Limb (tissue), 2 donors: ENCODE measurements around the gene FAF1.
A peak's percentile ranks its signal among the peaks of the same experiment; 100 is the strongest.
"Not testable (repeated sequence)": the region's sequence is repeated elsewhere in the genome, so short reads cannot be mapped to it uniquely, and the experiment has no call there.

Experiments
- DNase-seq, 2 donors: peaks; one replicate each; pipeline ENCODE4 v3.0.0-alpha.2; 2016; ENCODE audit errors: extremely low spot score in 2 of 2

The FAF1 gene

GRCh38 chr1:50780797-50781196 is 179.3 kb downstream of the FAF1 start:
- no peak for DNase-seq

DNA sequence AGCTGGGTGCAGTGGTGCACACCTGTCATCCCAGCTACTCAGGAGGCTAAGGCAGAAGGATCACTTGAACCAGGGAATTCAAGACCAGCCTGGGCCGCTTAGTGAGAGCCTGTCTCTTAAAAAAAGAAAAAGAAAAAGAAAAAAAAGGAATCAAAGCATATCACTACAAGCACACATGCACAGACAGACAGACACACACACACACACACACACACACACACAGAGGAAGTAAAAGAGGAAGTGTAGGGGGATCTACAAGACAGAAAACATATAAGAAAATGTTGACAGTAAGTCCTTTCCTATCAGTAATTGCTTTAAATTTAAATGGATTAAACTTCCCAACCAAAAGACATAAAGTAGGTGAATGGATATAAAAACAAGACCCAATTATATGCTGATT is 180.3 kb downstream of the FAF1 start:
- no peak for DNase-seq

GRCh38 chr1:50775740-50776139 is 184.3 kb downstream of the FAF1 start:
- DNase-seq: no peak

DNA sequence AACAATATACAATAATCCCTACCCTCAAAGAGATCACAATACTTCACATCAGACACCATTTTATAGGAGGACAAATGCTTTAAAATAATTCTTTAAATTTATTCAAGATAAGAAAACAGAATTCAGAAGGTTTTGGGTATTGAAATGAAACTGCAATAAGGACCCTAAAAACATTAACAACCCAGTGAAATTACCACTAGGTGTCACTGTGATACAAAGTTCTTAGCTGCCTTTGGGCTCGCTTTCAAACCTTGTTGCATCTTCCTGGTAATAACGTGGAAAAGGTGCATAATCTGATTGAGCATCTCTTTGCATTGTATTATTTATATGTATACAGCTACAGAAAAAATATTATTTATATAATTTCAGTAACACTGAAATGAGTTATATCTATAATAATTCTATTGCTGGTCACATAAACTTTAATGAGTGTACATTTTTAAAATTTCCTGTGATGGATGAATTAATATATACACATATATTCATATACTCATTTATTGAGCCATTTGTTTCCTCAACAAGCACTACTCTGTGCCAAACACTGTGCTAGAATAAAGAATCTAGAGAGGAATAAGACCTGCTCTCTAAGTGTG is 185.2 kb downstream of the FAF1 start:
- DNase-seq: peak in 1 of 2 donors; percentile 66

- no peak for DNase-seq
Measured at GRCh38 chr1:50766688-50767087, 193.4 kb downstream of the FAF1 start.

GRCh38 chr1:50756543-50756942 is 203.5 kb downstream of the FAF1 start:
- not testable (repeated sequence) for DNase-seq

GRCh38 chr1:50754764-50755163 is 205.3 kb downstream of the FAF1 start:
- DNase-seq: not testable (repeated sequence)

- DNase-seq: peak in 1 of 2 donors; percentile 7
Measured at GRCh38 chr1:50750021-50750619, 209.9 kb downstream of the FAF1 start.

GRCh38 chr1:50747394-50747793 is 212.7 kb downstream of the FAF1 start:
- no peak for DNase-seq

DNA sequence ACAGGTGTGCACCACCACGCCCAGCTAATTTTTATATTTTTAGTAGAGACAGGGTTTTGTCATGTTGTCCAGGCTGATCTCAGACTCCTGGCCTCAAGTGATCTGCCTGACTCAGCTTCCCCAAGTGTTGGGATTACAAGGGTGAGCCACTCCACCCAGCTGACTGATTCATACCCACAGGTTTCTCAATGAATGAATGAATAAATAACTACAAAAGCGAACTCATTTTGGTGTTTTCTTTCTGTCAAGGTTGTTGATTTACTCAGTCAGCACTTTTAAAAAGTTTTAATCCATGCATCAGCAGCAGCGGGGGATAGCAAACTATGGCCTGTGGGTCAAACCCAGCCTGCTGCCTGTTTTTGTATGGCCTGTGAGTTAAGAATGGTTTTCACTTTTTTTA is 217.5 kb downstream of the FAF1 start:
- no peak for DNase-seq

- no peak for DNase-seq
Measured at GRCh38 chr1:50739125-50739524, 220.9 kb downstream of the FAF1 start.

- DNase-seq: no peak
Measured at GRCh38 chr1:50735443-50735842, 224.6 kb downstream of the FAF1 start.

DNA sequence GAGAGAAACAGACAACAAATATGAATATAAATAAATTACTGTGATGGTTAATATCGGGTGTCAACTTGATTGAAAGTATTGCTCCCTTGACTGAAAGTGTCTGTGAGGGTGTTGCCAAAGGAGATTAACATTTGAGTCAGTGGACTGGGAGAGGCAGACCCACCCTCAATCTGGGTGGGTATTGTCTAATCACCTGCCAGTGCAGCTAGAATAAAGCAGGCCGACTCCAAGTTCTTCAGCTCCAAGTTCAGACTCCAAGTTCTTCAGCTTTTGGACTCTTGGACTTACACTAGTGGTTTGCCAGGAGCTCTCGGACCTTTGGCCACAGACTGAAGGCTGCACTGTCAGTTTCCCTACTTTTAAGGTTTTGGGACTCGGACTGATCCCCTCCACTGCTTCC is 232.5 kb downstream of the FAF1 start:
- DNase-seq: not testable (repeated sequence)

DNA sequence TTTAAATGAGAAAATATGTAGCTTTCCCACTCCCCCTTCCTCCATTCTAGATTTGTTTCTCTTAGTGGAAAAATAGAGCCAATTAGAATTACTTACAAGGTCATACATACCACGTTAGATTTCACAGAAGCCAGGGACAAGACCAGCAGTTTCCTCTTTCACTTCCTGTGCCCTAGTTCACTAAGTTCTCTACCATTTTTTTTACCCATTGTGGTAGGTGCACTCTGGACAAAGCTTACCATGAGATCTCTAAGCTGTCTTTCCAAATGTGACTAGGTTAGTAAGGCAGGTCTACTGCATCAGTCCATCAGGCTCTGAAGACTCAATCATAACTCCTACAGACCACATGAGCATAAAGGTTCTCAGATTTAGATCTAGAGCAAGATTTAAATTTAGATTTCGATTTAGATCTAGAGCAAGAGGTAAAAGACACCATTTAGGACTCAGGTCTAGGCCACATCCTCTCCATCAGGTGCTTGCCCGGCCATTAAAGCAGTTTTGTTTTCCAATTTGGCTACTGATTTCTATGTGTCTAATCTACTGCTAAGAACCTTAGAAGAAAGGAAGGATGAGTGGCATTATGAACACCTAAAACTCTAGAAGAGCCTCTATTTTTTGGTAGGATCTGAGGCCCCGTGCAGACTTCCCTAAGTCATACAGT is 235.3 kb downstream of the FAF1 start:
- no peak for DNase-seq

- DNase-seq: no peak
Measured at GRCh38 chr1:50720457-50721053, 239.5 kb downstream of the FAF1 start.

- DNase-seq: no peak
Measured at GRCh38 chr1:50719126-50719525, 240.9 kb downstream of the FAF1 start.

DNA sequence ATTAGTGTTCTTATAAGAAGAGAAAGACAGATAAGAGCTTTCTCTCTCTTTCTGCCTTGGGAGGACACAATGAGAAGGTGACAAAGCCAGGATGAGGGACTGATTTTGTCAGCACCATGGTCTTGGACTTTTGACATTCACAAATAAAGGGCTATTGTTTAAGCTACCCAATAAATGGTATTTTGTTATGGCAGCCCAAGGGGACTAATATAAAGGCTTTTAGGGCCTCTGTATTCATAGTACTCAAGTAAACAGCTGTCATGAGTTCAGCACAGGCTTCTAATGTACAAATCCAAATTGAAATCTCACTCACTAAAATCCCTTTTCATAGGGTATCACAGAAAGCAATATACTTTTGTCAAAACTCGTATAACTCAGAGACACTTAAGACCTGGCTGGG is 242.7 kb downstream of the FAF1 start:
- DNase-seq: no peak

GRCh38 chr1:50716455-50716854 is 243.6 kb downstream of the FAF1 start:
- DNase-seq: not testable (repeated sequence)

GRCh38 chr1:50710099-50710498 is 250.0 kb downstream of the FAF1 start:
- DNase-seq: no peak

GRCh38 chr1:50707824-50708223 is 252.2 kb downstream of the FAF1 start:
- no peak for DNase-seq

- DNase-seq: no peak
Measured at GRCh38 chr1:50705699-50706098, 254.4 kb downstream of the FAF1 start.

DNA sequence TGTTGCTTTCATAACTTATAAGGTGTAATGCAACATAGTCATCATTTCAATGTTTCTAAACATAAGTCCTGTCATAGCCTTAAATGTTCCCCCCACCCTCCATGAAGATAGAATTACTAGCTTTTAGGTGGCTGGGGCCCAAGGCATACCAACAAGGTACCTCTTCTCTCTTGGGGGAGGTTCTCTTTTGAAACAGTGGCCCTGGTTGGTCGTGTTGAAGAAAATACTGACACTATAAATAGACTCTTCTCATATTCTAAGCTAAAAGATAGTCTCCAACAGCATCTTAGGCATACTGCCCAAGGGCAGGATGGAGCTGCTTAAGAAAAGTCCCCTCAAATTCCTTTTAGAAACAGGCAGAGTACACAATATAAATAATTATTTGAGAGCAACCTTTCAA is 255.0 kb downstream of the FAF1 start:
- DNase-seq: no peak

DNA sequence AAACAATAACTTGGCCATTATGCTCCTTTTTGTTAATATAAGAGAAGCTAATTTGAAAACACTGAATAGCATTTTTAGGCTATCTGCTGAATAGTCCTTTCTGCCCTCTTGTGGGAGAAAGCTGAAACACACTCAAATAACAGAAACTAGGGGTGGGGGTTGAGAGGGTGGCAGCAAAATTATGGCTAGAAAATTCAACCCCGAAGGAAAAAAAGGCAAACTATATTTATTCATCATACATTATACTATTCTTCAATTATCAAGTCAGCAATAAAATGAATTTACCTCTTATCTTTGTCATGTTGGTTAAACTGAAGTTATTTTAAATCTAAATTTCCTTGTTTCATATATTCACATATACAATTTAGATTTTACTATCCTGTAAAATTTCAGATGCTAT is 255.9 kb downstream of the FAF1 start:
- peak in 1 of 2 donors; percentile 29 for DNase-seq
